K562 (cell line): ENCODE results near the gene USP49. TPM values are rescaled to one million over a fixed set of nuclear protein-coding genes. Genes with fewer than 3 reads are reported as not detected.

ENCODE experiments used
- CCAR2 ChIP-seq: fragments of 200-400 bp; formaldehyde crosslinking; IDR thresholded peaks from 2 replicates; pipeline ENCODE4 v1.6.1; 2017; ENCODE audit warnings: mild to moderate bottlenecking, low read depth, low read length
- CHD2 ChIP-seq: IDR thresholded peaks from 2 replicates; pipeline ENCODE4 v1.6.1; 2011; ENCODE audit warnings: low read depth, low read length
- CREBBP ChIP-seq: IDR thresholded peaks from one replicate; pipeline ENCODE4 v1.6.1; 2012; ENCODE audit warnings: low read depth, mild to moderate bottlenecking, control low read depth, inconsistent platforms, low read length
- DEAF1 ChIP-seq: fragments of 450-650 bp; formaldehyde crosslinking; IDR thresholded peaks from 2 replicates; pipeline ENCODE4 v1.4.0; 2020; ENCODE audit warnings: mild to moderate bottlenecking, moderate library complexity
- LEF1 ChIP-seq: fragments of 450-650 bp; IDR thresholded peaks from 2 replicates; pipeline ENCODE4 v1.6.1; 2016; ENCODE audit warnings: mild to moderate bottlenecking
- POLR2H ChIP-seq: IDR thresholded peaks from 2 replicates; pipeline ENCODE4 v1.6.1; 2016; ENCODE audit warnings: missing genetic modification characterization, low read depth, mild to moderate bottlenecking, control low read depth, missing compliant biosample characterization, moderate library complexity
- SMARCE1 ChIP-seq: fragments of 450-650 bp; IDR thresholded peaks from 2 replicates; pipeline ENCODE4 v1.7.1; 2016; ENCODE audit warnings: mild to moderate bottlenecking
- SRSF9 ChIP-seq: fragments of 200-400 bp; formaldehyde crosslinking; IDR thresholded peaks from 2 replicates; pipeline ENCODE4 v1.6.1; 2017; ENCODE audit warnings: low read depth, low read length, borderline replicate concordance
- VEZF1 ChIP-seq: fragments of 200-800 bp; sonication (Bioruptor generic); IDR thresholded peaks from 2 replicates; pipeline ENCODE4 v1.6.1; 2017; ENCODE audit warnings: missing genetic modification characterization, missing compliant biosample characterization
- ZNF274 ChIP-seq: IDR thresholded peaks from 2 replicates; pipeline ENCODE4 v1.6.1; 2011; ENCODE audit warnings: low read depth, mild to moderate bottlenecking, low read length, moderate library complexity, borderline replicate concordance
- ZNF324 ChIP-seq: fragments of 250-450 bp; sonication (Bioruptor Pico); IDR thresholded peaks from 2 replicates; pipeline ENCODE4 v1.4.0; 2020; ENCODE audit warnings: mild to moderate bottlenecking
- ZNF512 ChIP-seq: IDR thresholded peaks from 2 replicates; pipeline ENCODE4 v1.6.1; 2016; ENCODE audit warnings: missing genetic modification characterization, missing compliant biosample characterization
- polyA plus RNA-seq, 8 experiments: library from polyadenylated mRNA; depleted of rRNA in 4 of 8; stranded (reverse) in 5 of 8; unstranded in 3 of 8; fragments of >200 nt; fragmentation: Nextera tagmentation in 2 of 8; fragmentation: Illumina TruSeq in 1 of 8; extraction: Ambion mirVana in 2 of 8; extraction: Trizol in 1 of 8; gene quantifications; 2 replicates each; pipeline versions ENCODE4 v1.2.1 to v1.2.3, GENCODE V29; 2011 to 2014; ENCODE audit warnings: inconsistent platforms in 1 of 8, missing spikeins in 1 of 8
- total RNA-seq, 7 experiments: library from RNA; depleted of rRNA in 6 of 7; stranded (reverse); fragments of >200 nt in 6 of 7; fragmentation: Illumina TruSeq in 2 of 7; extraction: Trizol in 2 of 7; gene quantifications; 2 replicates each; pipeline versions ENCODE4 v1.2.1 to v1.2.3, GENCODE V29; 2011 to 2021; ENCODE audit warnings: low replicate concordance in 1 of 7
- TF ChIP-seq, protein P1 (sequence below), 2 experiments: fragments of 450-650 bp in 1 of 2; sonication (generic) in 1 of 2; formaldehyde crosslinking in 1 of 2; IDR thresholded peaks; 2 replicates each; pipeline versions ENCODE4 v1.7.1 to v1.9.0; 2016 to 2022; ENCODE audit warnings: inconsistent platforms in 1 of 2, mild to moderate bottlenecking in 1 of 2, missing genetic modification reagents in 1 of 2

Gene USP49
- total and polyA plus RNA-seq, 9 of the 15 experiments (the other 6 are each of a cell fraction or from before 2014, with no cell fraction given): 1.0 to 9.9 (median 6.5) TPM

GRCh38 chr6:41936073-41936837, 41.1 kb upstream of the USP49 start (continued):
- TF ChIP-seq, protein P1, sequence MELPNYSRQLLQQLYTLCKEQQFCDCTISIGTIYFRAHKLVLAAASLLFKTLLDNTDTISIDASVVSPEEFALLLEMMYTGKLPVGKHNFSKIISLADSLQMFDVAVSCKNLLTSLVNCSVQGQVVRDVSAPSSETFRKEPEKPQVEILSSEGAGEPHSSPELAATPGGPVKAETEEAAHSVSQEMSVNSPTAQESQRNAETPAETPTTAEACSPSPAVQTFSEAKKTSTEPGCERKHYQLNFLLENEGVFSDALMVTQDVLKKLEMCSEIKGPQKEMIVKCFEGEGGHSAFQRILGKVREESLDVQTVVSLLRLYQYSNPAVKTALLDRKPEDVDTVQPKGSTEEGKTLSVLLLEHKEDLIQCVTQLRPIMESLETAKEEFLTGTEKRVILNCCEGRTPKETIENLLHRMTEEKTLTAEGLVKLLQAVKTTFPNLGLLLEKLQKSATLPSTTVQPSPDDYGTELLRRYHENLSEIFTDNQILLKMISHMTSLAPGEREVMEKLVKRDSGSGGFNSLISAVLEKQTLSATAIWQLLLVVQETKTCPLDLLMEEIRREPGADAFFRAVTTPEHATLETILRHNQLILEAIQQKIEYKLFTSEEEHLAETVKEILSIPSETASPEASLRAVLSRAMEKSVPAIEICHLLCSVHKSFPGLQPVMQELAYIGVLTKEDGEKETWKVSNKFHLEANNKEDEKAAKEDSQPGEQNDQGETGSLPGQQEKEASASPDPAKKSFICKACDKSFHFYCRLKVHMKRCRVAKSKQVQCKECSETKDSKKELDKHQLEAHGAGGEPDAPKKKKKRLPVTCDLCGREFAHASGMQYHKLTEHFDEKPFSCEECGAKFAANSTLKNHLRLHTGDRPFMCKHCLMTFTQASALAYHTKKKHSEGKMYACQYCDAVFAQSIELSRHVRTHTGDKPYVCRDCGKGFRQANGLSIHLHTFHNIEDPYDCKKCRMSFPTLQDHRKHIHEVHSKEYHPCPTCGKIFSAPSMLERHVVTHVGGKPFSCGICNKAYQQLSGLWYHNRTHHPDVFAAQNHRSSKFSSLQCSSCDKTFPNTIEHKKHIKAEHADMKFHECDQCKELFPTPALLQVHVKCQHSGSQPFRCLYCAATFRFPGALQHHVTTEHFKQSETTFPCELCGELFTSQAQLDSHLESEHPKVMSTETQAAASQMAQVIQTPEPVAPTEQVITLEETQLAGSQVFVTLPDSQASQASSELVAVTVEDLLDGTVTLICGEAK (IDR thresholded peaks at IDR 0.05): peak; percentile 22; the same call in 1 of the 2 replicates
- TF ChIP-seq, protein P1 (CRISPR knock-in tag; IDR thresholded peaks at IDR 0.05): no peak
- peak; percentile 36; the same call in 1 of the 2 replicates for TF ChIP-seq POLR2H (tag)
- no peak for TF ChIP-seq SRSF9
- TF ChIP-seq CREBBP: no peak
- TF ChIP-seq ZNF274: no peak
- TF ChIP-seq CHD2: peak; percentile 30; the same call in 1 of the 2 replicates
- peak; percentile 82 for TF ChIP-seq DEAF1
- no peak for TF ChIP-seq CCAR2
- TF ChIP-seq VEZF1: peak; percentile 93
- TF ChIP-seq LEF1: peak; percentile 77
- TF ChIP-seq ZNF324 (CRISPR knock-in tag): no peak
- TF ChIP-seq ZNF512 (tag): no peak
- peak; percentile 83 for TF ChIP-seq SMARCE1
